AG09319 (cell line): ENCODE results near the gene DYRK3.

Experiments used
- DNase-seq: peaks from one replicate; pipeline ENCODE4 v3.0.0-alpha.2; 2010; ENCODE audit warnings: low read depth; ENCODE audit errors: extremely low read depth
- TF ChIP-seq, protein P1 (sequence below): IDR thresholded peaks from 2 replicates; pipeline ENCODE4 v1.5.1; 2011; ENCODE audit warnings: low read depth, mild to moderate bottlenecking, inconsistent platforms, low read length, moderate library complexity

Gene DYRK3

DNA sequence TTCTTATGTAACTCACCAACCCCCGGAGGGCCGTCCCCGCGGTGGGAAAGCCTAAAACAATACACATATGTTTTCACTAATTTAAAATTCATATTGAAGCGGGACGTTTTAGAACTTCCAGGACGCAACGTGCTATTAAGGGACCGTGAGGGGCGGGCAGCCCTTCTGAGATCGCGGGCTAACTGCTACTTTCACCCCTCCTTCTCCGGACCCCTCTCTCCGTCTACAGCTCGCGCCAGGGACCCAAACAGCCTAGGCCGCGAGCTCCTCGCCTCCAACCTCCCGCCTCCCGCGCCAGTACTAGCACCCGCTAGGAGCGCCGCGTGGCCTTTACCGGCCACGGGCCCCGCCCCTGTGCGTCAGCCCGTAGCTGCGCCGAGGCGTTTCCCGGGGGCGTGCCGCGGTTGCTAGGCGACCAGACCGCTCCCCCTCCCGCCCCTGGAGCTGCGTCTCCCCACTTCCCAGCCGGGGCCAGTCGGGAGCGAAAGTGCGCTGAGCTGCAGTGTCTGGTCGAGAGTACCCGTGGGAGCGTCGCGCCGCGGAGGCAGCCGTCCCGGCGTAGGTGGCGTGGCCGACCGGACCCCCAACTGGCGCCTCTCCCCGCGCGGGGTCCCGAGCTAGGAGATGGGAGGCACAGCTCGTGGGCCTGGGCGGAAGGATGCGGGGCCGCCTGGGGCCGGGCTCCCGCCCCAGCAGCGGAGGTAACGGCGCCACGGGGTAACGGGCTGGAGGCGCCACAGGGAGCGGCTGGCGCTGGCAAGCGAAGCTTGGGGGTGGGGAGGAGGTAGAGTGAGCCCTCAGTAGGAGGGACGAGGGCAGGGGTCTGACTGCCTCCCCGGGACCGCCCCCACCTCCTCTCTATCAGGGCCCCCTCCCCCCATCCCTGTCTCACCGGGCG lies at the start of gene DYRK3:
DYRK3 (plus strand) TSS at position 457 of the 898 bp plus-strand sequence; CDS start at position 625, 168 bp downstream.
- peak; percentile 86 for DNase-seq
- TF ChIP-seq, protein P1, sequence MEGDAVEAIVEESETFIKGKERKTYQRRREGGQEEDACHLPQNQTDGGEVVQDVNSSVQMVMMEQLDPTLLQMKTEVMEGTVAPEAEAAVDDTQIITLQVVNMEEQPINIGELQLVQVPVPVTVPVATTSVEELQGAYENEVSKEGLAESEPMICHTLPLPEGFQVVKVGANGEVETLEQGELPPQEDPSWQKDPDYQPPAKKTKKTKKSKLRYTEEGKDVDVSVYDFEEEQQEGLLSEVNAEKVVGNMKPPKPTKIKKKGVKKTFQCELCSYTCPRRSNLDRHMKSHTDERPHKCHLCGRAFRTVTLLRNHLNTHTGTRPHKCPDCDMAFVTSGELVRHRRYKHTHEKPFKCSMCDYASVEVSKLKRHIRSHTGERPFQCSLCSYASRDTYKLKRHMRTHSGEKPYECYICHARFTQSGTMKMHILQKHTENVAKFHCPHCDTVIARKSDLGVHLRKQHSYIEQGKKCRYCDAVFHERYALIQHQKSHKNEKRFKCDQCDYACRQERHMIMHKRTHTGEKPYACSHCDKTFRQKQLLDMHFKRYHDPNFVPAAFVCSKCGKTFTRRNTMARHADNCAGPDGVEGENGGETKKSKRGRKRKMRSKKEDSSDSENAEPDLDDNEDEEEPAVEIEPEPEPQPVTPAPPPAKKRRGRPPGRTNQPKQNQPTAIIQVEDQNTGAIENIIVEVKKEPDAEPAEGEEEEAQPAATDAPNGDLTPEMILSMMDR, result no peak; the same call in none of the 2 replicates

DNA sequence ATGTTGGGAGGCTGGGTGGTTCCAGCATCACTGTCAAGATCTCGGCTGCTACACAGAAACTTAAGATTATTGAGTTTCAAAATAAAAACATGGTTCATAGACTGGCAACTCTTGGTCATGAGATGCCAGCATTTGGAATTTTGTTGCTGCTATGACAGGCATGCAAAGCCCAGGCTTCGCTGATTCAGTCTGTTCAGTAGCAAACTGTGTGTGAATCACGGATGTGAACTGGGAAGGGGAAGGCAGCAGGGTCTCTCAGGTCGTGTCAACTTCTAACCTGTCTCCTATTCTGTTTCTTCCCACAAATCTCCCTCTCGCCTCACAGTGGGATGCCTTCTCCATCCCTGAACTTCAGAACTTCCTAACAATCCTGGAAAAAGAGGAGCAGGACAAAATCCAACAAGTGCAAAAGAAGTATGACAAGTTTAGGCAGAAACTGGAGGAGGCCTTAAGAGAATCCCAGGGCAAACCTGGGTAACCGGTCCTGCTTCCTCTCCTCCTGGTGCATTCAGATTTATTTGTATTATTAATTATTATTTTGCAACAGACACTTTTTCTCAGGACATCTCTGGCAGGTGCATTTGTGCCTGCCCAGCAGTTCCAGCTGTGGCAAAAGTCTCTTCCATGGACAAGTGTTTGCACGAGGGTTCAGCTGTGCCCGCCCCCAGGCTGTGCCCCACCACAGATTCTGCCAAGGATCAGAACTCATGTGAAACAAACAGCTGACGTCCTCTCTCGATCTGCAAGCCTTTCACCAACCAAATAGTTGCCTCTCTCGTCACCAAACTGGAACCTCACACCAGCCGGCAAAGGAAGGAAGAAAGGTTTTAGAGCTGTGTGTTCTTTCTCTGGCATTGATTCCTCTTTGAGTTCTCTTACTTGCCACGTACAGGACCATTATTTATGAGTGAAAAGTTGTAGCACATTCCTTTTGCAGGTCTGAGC lies 48.6 kb upstream of the DYRK3 start:
- no peak for DNase-seq
- TF ChIP-seq, protein P1, result no peak

DNA sequence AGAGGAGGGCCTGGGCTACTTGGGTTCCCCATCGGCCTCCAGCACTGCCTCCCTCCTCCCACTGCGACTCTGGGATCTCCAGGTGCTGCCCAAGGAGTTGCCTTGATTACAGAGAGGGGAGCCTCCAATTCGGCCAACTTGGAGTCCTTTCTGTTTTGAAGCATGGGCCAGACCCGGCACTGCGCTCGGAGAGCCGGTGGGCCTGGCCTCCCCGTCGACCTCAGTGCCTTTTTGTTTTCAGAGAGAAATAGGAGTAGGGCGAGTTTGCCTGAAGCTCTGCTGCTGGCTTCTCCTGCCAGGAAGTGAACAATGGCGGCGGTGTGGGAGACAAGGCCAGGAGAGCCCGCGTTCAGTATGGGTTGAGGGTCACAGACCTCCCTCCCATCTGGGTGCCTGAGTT lies 47.4 kb upstream of the DYRK3 start:
- no peak for DNase-seq
- TF ChIP-seq, protein P1, result no peak

DNA sequence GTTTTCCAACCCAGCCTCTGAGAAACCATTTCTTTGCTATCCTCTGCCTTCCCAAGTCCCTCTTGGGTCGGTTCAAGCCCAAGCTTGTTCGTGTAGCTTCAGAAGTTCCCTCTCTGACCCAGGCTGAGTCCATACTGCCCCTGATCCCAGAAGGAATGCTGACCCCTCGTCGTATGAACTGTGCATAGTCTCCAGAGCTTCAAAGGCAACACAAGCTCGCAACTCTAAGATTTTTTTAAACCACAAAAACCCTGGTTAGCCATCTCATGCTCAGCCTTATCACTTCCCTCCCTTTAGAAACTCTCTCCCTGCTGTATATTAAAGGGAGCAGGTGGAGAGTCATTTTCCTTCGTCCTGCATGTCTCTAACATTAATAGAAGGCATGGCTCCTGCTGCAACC lies 46.8 kb upstream of the DYRK3 start:
- DNase-seq, result no peak
- TF ChIP-seq, protein P1, result no peak

DNA sequence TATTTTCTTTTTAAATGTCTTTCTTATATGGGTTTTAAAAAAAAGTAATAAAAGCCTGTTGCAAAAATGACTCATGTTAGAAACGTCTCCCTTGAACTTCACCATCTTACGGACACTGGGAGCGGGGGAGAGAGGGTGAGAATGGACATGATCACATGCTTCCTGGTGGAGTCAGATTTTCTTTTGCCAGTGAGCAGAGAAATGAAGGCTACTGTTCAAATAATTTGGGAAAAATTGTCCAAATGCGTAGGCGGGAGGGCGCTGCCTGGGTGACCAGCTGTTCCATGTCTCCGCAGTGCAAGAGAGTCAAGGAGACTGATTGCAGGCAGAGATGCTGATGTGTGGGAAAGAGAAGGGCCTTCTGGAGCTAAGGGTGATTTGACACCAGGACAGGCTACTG lies 46.1 kb upstream of the DYRK3 start:
- TF ChIP-seq, protein P1, result no peak
- DNase-seq, result peak; percentile 66

DNA sequence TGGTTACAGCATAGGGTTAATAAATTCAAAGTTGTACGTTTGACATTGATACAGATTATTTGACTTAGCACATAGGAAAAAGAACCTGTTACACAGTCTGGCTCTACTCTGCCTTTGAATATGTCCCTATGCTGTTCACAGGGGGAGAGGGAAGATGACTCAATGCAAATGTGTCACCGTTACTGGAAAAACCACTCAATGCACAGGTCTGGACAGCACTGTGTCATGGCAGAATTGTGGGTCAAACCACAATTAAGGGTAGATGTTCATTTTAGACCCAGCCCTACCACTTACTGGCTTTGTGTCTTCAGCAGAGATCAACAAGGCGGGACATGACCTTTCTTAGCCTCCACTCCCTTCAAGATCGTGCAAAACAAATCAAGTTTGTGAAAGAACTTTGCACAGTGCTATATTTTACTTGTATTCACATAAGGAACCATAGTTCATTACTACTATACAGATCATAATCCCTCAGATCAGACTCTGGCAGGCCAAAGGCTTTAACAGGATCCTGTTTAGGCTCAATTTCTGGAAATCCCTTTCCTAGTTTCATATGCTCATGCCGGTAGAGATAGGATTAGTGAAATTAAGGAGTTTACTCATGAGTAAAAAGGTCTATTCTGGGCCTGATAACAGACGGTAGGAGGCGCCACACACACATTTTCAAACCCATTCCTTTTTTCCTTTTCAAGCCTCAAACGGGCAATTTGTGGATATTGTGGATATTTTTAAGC lies 45.1 kb upstream of the DYRK3 start:
- TF ChIP-seq, protein P1, result peak; percentile 21
- DNase-seq, result no peak
